CD4-positive, alpha-beta T cell treated with Interleukin-4 for 4 hours (primary cell): ENCODE data around the gene C16orf90.
"Not testable (repeated sequence)": the region's sequence is repeated elsewhere in the genome, so short reads cannot be mapped to it uniquely, and the experiment has no call there.

Source experiments
- DNase-seq: peaks from one replicate; pipeline ENCODE4 v3.0.0-alpha.2; 2020

C16orf90 gene

GRCh38 chr16:3482659-3483241 is 12.5 kb downstream of the C16orf90 start:
- no peak for DNase-seq

- DNase-seq: no peak
Observed at GRCh38 chr16:3481696-3482658, 13.3 kb downstream of the C16orf90 start.

DNA sequence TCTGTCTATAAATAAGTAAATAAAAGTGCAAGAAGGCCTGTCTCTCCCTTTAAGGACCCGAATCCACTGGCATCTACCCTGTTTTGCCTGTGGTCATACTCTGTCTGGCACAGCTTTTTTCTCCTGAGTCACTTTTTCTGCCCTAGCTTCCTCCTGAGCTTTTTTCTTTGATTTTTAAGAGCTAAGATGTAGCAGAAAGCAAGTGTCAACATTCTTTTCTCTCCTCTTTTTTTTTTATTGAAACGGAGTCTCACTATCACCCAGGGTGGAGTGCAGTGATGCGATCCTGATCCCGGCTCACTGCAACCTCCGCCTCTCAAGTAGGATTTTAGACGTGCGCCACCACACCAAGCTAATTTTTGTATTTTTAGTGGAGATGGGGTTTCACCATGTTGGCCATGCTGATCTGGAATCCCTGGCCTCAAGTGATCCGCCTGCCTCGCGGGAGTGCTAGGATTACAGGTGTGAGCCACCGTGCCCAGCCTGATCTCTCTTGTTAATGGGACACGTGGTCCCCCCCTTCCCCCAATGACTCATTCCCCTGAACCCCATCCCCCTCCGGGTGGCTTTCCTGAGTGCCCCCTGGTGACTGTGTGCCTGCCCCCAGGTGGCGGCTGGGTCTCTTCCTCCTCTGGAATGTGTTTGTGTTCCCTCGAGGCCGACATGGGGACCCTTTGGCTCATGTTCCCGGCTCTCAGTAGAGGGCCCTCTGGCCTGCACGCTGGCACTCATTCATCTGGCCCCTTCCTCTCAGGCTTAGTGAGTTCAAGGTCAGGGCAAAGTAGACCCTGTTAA is 14.2 kb downstream of the C16orf90 start:
- DNase-seq: no peak

GRCh38 chr16:3479654-3480216 is 15.6 kb downstream of the C16orf90 start:
- no peak for DNase-seq

- DNase-seq: no peak
Observed at GRCh38 chr16:3478242-3478925, 16.9 kb downstream of the C16orf90 start.

DNA sequence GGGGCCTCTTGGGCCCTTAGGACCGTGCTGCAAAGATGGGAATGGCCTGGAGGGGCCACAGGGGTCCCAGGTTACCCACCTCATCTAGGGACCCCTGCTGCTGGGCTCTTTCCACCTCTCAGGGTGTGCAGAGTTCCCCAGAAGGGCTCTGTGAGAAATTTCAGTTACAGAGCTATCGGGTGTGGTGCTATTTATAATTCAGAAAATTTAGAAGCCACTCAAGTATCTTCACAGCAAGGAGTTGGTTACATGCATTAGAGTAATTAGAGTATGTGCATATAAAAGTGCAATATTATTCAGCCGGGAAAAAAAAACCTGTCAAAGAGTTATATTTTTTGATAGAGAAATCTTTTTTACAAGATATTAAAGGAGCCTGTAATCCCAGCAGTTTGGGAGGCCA is 18.9 kb downstream of the C16orf90 start:
- no peak for DNase-seq

DNA sequence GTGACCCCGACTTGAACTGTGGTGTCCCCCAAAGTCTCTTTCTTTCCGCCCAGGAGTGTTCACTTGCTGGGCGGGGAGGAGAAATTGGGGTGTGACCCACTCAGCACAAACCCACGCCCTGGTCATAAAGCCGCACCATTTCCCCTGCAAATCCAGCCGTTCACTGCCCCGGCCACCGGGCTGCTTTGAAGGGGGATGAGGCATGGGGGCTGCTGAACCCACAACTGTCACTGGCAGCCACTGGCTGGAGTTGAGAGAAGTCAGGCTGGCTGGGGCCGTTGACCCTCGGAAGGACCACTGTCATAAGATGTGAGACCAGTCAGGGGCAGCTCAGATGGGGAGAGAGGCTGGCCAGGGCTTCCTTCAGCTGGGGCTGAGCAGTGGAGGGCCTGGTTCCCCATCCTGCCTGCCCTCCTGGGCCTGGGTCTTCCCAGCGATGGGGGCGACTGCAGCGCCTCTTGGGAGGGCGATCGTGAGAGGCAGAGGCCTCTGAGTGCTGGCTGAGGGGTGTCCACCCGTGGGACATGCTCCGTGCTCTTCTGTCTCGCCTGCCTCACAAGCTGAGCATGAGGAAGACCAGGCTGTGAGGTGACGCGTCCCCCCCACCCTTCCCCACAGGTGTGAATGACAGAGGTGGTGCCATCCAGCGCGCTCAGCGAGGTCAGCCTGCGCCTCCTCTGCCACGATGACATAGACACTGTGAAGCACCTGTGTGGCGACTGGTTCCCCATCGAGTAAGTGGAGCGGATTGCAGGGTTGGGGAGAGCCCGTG is 19.5 kb downstream of the C16orf90 start:
- no peak for DNase-seq

- not testable (repeated sequence) for DNase-seq
Observed at GRCh38 chr16:3474870-3475269, 20.4 kb downstream of the C16orf90 start.

GRCh38 chr16:3474136-3474779 is 21.0 kb downstream of the C16orf90 start:
- DNase-seq: no peak

DNA sequence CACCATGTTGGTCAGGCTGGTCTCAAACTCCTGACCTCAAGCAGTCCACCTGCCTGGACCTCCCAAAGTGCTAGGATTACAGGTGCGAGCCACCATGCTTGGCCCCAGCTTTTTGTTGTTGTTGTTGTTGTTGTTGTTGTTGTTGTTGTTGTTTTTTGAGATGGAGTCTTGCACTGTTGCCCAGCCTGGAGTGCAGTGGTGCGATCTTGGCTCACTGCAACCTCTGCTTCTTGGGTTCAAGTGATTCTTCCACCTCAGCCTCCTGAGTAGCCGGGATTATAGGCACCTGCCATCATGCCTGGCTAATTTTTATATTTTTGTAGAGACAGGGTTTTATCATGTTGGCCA is 21.7 kb downstream of the C16orf90 start:
- DNase-seq: not testable (repeated sequence)

GRCh38 chr16:3472878-3473595 is 22.3 kb downstream of the C16orf90 start:
- no peak for DNase-seq

DNA sequence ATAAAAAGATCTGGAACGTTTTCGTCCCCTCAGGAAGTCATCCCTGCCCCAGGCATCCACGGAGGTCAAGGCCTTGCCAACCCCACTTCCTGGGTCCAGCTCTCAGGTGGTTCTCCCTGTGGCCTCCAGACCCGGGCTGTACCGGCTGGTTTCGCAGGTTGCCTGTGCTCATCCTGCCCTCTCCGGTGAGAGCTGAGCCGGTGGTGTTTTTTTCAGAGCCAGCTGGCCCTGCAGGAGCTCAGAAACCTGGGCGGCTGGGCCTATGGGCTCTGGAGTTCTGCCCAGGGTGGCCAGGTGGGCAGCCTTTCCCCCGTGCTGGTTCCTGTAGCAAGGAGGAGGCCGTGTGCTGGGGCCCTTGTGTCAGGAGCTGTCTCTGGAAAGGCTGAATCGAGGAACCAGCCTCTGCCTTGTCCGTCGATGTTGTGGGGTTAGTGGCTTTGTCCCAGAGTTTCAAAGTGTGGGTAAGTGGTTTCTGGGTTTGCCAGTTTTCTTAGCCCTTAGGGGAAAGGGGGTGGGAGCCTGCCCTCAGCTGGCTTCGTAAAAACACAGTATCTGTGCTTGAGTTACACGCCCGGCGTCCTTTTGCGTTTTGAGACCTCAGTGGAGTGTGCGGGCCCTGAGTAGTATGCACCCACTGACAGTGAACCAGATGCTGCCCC is 23.6 kb downstream of the C16orf90 start:
- DNase-seq: no peak

DNA sequence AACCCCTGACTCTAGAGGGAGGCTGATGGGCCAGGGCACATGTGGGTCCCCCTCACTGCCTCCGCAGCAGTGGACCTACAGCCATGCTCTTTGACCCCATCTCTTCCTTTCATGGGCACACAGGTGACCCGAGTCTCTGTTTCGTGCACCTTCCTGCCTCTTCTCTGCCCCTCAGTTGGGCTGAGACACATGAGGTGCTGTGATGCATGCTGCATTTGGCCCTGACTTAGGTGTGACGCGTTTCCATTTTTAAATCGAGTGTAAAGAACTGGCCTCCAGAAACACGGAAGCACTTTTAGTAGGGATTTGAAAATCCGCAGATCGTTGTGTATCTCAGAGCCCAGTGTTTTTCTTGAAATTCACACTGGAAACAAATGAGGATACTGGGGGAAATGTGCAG is 24.6 kb downstream of the C16orf90 start:
- no peak for DNase-seq

GRCh38 chr16:3469736-3470135 is 25.6 kb downstream of the C16orf90 start:
- no peak for DNase-seq

- DNase-seq: no peak
Observed at GRCh38 chr16:3468501-3468900, 26.8 kb downstream of the C16orf90 start.

GRCh38 chr16:3467921-3468320 is 27.4 kb downstream of the C16orf90 start:
- DNase-seq: no peak

DNA sequence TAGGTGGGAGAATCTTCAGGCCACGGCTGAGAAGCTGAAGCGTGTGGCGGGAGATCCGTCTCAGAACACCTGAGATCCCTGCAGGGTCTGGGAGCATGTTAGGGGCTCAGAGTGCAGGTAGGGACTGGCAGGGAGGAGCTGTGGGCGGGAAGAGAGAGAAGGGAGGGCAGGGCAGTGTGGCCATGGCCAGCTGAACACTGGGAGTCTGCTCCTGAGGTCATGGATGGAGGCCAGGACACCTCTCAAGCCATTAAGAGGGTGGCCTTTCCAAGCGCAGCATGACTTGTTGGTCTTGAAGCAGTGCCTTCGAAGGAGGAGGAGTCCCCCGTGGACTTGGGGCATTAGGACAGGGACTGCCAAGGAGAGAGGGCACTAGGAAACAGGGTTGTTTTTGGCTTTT is 28.1 kb downstream of the C16orf90 start:
- DNase-seq: no peak

- no peak for DNase-seq
Observed at GRCh38 chr16:3465911-3466584, 29.2 kb downstream of the C16orf90 start.

GRCh38 chr16:3465301-3465700 is 30.0 kb downstream of the C16orf90 start:
- DNase-seq: no peak
